Panc1 (cell line): ENCODE results near the gene PTDSS2.

Source experiments
- CTCF ChIP-seq: fragments of 450-650 bp; IDR thresholded peaks from 2 replicates; pipeline ENCODE4 v1.5.1; 2017; ENCODE audit warnings: mild to moderate bottlenecking
- REST ChIP-seq, 2 experiments: IDR thresholded peaks; 2 replicates each; pipeline ENCODE4 v1.6.1; 2011 to 2012; ENCODE audit warnings: low read depth in 2 of 2, control low read depth in 1 of 2, low read length in 1 of 2, mild to moderate bottlenecking in 1 of 2, moderate library complexity in 1 of 2; ENCODE audit not compliant: insufficient read depth in 1 of 2

- TF ChIP-seq CTCF = no peak
- no peak for TF ChIP-seq REST (IDR thresholded peaks at IDR 0.05; ENCODE audit: insufficient read depth in 1 of 2, low read depth in 2 of 2, low read length in 1 of 2)
Observed at GRCh38 chr11:420911-421321, 29.2 kb upstream of the PTDSS2 start.
